Measurements from ENCODE around the gene NANOS3.
A peak's percentile ranks its signal among the peaks of the same experiment; 100 is the strongest.

NANOS3 gene

DNA sequence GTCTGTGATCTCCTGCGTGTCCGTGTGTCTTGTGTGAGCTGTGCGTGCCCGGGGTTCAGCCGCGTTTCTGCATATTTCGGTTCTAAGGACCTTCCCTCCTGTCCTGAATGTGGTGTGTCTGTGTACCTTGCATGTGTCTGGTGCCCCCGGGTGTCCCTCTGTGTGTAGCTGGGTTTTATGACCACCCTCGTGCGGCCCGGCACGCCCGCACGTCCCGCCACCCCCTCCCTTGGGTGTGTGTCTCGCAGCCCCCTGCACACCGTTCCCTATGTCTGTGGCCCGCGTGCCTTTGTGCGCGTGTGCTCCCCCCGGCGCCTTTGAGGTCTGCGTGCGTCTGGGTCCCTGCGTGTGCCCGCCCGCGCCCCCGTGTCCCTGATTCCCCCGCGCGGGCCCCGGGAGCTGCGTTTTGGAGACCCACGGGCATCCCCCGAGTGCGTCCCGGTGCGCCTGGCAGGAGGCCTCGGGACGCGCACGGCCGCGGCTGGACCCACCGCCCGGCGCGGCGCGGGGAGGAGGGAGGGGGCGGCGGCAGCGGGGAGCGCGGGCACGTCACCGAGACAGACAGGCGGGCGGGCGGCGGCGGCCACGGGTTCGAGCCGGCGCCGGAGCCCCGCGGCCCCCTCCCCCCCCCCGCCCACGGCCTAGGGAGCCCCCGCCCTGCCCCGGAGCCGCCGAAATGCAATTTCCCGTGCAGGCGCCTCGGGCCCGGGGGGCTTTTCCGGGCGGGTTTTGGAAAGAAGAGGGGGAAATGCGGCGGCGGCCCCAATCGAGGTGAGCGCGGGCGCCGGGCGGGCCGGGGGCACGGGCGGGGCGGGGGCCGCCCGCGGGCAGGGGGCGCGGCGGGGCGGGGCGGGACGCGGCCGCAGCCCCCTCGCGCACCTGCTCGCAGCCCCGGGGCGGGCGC lies 12.0 kb upstream of the NANOS3 start:
- DNase-seq (ENCODE audit: low read depth), result no peak

DNA sequence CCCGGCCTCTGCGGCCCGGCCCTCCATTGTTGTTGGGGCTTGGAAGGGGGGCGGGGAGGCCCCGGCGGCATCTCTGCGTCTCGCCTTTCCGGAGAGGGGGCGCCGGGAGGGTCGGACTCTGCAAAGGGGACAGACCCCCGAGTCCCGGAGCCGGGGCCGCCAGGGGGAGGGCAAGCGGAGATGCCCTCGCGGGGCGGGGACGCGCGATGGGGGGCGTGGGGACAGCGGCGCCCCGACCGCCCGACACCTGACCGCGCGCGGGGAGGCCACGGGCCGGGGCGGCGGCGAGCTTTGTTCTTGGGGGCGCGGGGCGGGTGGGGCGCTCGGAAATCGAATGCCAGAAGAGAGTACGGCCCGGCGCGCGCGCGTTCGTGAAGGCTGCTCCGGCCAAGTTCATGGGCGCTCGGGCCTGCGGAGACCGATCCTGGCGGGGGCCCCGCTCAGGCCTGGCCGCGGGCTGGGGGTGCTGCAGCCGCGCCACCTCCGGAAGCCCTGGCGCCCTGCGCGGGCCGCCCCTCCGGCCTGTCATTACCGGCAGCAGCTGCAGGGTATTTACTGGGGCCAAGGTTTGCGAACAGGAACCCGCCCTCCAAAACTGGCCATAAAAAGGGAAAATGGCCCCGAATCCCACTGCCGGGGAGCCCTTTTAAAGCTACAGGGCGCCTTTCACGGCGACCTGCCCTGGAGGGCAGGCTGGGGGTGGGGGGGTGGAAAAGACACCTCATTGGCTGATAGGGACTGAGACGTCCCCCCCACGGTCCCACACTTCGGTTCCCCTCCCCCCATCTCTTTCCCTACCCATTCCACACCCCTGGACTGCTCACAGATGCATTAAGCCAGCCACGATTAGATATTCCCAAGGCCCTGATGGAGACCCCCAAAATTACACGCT lies 11.1 kb upstream of the NANOS3 start:
- DNase-seq (ENCODE audit: low read depth), result no peak

DNA sequence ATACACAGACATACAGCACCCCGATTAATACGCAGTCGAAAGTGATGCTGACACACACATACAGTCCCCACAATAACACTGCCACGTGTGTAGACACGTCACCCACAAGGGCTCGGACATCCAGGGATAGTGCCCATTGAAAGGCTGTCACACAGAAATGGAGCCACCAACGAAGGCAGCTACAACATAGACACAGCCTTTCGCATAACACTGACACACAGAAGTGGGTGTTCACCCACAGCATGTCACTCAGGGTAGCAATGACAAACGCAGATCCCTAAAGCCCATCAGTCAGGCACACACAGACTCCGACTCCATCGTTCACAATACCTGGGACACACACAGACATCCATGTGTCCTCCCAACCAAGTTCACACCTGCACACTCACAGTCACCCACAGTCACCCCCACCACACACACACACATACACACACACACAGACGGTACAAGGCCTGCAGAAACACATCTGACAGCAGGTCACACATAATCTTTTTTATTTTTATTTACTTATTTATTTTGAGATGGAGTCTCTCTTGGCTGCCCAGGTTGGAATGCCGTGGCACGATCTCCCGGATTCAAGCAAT lies 10.4 kb upstream of the NANOS3 start:
- DNase-seq (ENCODE audit: low read depth), result no peak

DNA sequence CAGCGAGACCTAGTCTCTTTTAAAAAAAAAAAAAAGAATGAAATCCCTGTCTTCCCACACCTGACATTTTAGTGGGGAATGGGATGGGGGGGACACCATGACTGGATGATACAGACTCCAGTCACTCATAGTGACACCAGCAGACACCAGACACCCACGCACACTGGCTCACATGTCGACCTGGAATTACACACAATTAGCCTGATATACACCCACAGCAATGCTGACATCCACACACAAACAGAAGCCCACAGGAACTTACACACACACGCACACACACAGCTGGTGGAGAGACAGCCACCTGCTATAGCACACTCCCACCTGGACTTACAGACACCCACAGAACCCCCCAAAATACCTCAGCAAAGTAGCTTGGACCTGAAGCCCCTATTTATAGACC lies 8.3 kb upstream of the NANOS3 start:
- no peak for DNase-seq (ENCODE audit: low read depth)

DNA sequence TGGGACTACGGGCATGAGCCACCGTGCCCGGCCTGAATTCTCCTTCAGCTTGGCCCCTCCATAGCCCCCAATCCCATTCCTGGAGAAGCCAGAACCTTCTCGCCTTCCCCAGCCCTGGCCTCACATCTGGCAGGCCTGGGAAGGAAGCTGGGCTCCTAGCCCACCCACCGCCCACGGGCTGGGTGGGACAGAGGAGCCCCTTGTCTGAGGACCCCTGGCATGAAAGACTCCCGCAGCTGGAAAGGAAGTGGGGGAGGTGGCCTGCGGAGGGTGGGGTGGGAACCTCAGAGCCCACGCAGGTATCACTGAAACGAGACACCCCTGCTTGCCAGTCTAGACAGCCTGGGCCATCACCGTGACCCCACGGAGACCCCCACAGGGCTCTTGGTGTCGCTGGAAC lies 7.7 kb upstream of the NANOS3 start:
- DNase-seq (ENCODE audit: low read depth), result no peak

DNA sequence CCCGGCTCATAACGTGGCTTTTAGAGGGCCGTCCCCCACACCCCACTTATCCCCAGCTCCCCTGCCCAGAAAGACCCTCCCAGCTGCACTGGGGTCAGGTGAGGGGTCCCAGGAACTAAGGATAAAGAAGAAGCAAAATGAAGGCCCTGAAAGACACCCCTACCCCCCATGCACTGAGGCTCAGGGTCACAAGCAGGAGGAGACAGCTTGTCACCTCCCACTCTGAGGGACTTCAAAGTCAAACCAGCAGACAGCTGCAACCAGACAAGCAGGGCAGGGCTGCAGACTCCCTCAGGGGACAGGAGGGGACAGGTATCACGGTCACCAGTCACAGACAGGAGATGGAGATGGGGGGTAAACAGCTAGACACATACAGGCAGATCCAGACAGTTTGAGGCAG lies 6.1 kb upstream of the NANOS3 start:
- no peak for DNase-seq (ENCODE audit: low read depth)

DNA sequence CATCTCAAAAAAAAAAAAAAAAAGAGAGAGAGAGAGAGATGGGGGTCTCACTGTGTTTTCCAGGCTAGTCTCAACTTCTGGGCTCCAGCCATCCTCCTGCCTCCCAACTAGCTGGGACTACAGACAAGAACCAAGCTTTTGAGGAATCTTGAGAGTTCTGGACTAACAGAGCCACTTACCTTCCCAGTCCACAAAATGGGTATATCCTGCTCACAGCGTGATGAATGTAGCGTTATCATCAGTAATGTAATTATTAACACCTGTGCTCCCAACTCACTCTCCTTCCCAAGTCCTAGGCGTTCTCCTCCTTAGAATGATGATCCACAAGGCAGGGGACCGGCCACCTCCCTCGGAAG lies 4.6 kb upstream of the NANOS3 start:
- DNase-seq (ENCODE audit: low read depth), result no peak

DNA sequence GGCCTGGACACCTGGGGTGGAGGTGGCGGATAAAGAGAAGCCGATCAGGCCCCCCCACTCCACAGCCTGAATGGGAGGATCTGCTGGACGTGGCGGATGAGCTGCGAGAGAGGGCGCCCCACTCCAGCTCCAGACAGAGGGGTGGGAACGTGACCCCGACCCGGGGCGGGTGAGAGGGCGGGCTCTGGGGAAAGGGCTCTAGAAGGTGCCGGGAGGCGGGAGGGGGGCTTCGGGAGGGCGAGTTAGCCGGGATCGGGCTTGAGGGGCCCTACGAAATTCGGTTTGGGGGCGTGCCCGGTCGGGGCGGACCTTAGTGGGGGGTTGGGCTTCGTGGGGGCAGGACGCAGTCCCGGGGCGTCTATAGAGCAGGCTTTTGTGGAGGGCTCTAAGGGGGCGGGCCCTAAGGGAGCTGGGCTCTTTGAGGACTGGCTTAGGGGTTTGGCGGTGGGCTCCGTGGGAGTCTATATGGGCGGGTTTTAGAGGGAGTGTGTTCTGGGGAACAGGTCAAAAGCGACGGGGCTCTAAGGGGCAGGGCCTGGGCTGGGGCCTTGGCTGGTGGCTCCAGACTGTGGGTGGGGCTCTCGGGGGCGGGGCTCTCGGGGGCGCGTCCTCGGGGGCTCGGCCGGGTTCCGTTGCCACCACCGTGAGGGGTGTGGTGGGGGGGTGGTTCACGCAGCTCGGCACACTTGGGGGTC lies 4.1 kb upstream of the NANOS3 start:
- DNase-seq (ENCODE audit: low read depth), result no peak

DNA sequence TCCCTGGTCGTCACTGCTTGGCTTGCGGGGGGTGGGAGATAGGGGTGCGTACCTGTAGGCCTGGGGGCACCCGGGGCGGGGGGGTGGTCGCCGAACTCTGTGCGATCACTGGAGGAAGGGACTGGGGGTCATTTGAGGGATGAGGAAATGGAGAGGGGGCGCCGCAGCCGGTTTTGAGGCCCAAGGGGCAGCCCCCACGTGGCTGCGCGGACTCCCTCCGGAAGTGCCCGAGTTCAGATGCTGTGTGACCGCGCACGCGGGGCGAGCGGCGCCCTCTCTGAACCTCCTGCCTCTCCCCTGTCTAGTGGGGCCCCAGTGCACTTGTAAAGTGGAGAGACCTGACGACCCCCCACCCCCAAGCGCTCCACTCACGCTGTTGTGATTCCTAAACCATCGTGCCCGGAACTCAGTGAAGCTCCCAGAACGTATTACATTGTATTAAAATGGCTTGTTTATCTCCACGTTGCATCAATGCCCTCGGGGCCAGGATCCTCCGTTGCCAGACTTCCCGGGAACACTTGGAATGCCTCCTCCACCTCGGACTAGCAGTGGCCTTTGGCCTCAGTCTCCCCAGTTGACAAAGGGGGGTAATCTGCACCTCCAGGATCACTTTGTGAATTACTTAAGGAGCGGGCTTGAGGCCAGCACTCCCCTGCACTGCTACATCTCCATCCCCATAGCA lies 3.0 kb upstream of the NANOS3 start:
- DNase-seq (ENCODE audit: low read depth), result no peak

DNA sequence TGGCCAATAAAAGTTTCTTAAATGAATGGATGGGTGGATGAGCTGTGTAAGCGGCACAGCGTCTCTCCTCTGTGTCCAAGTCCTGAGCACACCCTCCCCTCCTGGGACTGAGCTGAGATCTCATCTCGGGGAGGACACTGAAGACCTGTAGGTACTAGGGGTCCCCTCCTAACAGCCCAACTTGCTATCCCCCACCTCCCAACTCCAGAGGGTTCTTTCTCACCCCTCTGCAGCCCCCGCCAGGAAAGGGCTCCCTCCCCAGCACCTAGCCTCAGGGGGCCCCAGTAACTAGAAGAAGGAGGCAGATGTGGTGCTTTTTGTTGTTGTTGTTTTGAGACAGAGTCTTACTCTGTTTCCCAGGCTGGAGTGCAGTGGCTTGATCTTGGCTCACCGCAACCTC lies 1.1 kb upstream of the NANOS3 start:
- no peak for DNase-seq (ENCODE audit: low read depth)

DNA sequence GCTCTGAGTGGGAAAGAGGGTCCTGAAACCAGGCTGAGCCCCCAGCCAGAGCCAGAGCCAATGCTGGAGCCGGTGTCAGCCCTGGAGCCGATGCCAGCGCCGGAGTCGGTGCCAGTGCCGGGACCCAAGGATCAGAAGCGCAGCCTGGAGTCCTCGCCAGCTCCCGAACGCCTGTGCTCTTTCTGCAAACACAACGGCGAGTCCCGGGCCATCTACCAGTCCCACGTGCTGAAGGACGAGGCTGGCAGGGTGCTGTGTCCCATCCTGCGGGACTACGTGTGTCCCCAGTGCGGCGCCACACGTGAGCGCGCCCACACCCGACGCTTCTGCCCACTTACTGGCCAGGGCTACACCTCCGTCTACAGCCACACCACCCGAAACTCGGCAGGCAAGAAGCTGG lies 369 bp downstream of the NANOS3 start:
- no peak for DNase-seq (ENCODE audit: low read depth)

DNA sequence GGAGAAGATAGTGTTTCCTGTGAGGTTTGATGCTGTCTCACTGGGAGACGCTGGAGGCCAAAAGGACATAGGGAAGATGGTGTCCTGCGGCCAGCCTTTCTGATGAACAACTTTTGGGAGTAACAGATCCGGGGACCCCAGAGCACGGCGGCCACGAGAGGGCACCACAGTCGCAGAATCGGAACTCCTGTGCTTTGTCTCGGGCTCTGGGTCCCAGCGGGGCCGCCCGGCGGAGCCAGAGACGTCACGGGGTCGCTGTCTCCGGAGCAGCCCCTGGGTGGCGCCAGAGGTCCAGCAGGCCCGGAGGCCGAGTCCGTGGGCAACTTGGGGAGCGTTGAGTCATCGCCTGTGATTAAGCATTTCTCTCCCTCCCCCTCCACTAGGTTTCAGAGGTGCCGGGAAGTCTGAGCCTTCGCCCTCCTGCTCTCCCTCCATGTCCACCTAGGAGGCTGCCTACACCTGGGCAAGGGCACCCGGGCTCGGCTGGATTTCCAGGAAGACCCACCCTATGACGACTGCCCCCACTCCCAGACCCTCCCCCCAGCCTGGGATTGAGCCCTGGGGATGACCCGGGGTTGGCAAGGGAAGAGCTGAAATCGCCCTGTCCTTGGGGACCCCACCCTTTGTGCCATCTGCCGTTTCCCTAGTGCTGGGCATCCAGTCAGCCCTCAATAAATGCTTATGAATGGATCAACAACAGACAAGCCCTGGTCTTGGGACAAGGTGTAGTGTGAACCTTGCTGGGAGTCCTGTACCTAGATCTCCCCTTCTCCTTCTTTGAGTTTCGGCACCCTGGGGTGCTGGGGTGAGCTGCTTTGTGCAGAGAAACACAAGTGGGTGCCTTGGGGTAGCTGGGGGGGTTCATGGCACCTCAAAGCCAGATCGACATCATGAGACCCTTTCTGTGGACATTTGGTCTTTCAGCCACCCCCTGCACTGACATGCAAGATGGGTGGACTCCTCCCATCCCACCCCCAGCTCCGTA lies 3.4 kb downstream of the NANOS3 start:
- peak; percentile 53 for DNase-seq (ENCODE audit: low read depth)

DNA sequence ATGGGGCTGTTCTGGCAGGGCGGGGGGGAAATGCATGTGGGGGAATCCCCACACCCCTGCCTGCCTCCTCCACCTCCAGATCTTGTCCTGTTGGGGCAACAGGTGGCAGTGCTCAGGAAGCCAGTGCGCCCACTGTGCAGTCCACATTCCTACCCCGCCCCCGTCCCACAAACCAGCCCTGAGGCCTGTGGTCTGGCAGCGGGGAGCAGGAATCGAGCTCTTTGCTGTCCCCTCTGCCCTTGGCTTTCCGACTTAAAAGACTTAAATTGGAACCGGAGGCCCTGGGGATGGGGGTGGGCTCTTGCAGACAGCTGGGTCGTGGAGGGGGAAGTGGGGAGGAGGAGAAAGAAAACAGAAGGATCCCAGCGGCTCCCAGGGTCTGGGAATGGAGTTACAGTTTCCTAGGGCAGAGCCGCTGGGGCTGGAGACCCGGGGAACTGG lies 4.3 kb downstream of the NANOS3 start:
- no peak for DNase-seq (ENCODE audit: low read depth)

DNA sequence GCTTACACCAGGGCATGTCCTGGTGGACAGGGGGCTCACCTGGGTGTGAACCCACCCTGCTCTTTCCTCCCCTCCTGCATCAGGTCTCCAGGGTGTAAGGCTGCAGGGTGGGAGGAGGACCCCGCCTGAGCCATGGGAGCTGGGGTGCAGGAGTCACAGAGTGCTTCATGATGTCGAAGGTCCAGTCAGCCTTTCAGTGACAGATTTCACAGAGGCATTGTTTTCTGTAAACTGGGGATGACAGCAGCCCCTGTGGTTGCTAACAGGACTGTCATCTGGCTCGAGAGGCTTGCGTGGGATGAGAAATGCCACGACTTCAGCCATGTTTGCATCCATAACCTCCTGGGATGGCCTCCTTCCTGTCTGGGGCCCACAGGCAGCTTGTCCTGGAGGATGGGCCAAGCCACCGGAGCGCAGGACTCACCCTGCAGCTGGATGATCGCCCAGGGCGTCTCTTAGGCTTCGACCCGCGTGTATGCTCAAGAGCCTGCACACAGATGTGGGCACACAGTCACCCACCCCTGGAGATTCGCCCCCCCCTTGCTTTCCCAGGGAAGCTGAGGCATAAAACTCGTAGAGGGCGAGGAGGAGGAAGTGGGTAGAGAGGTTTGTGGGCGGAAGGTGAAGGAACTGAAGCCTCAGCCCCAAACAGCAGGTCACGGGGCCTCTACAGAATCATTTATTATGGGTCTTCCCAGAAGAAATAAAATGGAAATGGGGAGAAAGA lies 4.9 kb downstream of the NANOS3 start:
- no peak for DNase-seq (ENCODE audit: low read depth)

DNA sequence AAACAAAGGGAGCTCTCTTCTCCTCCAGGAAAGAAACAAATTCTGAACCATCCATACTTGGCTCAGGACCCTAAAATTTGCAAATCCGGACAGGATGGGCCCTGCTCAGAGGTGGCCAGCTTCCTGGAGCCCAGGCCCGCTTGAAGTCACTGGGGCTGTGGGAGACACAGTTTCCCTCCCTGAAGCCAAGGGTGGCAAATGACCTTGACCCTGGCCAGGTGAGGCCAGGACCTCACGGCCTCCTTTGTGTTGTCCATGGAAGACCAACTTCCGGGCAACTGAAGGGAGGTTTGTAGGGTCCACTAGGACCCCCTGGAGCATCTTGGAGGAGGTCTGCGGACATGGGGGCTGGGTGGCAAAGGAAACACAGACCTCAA lies 5.5 kb downstream of the NANOS3 start:
- no peak for DNase-seq (ENCODE audit: low read depth)

DNA sequence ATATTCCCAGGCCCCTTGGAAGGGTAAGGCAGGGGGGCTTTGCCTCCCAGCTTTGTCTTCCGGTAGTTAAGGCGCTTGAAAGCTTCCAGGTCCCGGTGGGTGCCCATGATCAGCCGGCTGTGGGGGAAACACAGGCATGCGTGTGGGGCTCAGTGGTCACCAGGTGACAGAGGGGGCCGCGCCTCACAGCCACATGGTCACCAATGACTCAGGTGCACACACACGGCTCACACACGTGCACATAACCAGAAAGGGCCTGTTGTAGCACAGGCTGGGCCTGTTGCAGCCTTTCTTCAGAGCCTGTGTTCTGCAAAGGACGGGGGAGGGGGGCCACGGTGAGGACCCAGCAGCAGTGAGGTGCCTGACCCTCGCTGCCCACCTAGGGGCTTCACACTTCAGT lies 5.9 kb downstream of the NANOS3 start:
- no peak for DNase-seq (ENCODE audit: low read depth)

DNA sequence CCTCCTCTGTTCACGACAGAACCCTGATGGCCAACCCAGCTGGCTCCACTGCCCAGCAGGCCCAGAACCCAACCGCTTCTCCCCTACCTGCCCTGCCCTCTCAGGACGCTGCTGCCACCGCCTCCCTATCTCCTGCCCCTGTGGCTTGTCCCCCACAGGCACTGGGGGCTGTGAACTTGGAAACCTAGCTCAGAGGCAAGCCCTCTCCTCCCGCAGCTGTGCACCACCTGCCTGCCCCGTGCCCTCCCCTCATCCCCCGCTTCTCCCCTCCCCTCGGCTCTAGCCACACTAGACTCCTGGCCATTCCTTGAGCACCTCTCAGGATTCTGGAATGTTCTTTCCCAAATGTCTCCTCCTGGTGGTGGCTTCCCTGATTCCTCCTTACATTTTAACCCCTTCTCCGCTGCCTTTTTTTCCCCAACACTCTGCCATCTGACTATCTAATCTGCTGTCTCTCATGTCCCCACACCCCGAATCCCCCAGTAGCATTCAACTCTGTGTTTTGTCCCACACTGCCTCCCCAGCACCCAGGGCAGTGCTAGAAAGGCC lies 6.7 kb downstream of the NANOS3 start:
- DNase-seq (ENCODE audit: low read depth), result no peak

DNA sequence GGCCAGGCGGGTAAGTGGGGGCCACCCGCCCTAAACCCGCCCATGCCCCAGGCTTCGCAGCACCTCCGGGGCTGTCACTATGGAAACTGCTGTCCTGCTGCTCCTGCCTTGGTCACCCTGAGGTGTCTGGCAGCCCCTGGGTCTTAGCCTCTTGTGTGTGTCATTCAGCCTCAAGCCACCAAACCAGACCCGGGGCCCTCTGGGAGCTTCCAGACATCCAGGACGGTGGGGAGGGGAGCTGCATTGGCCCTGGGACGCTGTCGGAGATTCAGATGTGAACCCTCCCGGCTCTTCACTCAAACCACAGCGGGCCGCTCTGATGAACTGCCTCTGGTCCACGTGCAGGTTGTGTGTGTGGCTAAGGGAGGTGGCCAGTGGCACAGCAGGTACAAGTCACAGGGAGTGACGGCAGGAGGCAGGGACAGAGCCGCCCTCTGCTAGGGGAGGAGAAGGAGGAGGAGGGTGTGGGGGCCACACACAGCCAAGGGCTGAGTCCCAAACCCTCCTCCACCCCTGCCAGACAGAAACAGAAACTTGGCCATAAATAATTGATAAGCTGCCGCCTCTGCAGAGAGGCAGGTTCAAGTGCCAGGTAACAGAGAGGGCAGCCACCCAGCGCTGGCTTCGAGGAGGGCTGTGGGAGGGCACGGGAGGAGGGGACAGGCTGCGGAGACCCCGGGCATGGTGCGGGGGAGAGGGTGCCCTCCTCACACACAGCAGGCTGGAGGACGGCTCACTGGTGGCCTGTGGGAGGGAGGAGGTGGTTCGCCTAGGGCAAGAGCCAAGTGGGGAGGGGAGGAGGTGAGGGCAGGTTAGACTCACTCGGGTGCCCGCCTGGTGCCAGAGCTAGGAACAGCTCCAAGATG lies 8.0 kb downstream of the NANOS3 start:
- DNase-seq (ENCODE audit: low read depth), result no peak

Data from GM04503 (cell line).